Left ventricle myocardium superior (tissue), 1 donor: ENCODE measurements around the gene PEX5L. TPM values are rescaled to one million over a fixed set of nuclear protein-coding genes. Genes with fewer than 3 reads are reported as not detected.

Experiments
- ATAC-seq: fragments of 200-7000 bp; cut with Tn5 transposase; one replicate; pipeline ENCODE4 v1.9.1; 2020; ENCODE audit warnings: mild to moderate bottlenecking, moderate library complexity
- DNase-seq: peaks from one replicate; pipeline ENCODE4 v3.0.0-alpha.2; 2020
- intact Hi-C: fragments of 100-400 bp; cut with micrococcal nuclease; formaldehyde crosslinking; loops from one replicate; pipeline ENCODE4 v1.11.0; 2022
- total RNA-seq: library from RNA; stranded (reverse); fragmentation: NEBNext Ultra II Directional; extraction: Animal tissue kit (Norgen Biotek cat#: 25700); gene quantifications from one replicate; pipeline ENCODE4 v1.2.1, GENCODE V29; 2021
- donor health status: DM: no; HTN: yes; CAD: no; lungs with severe emphysema.

The PEX5L gene
- total RNA-seq, 1 donor from 2014 or later: 0.57 TPM

- intact Hi-C loops: no loop called here
Measured at GRCh38 chr3:179865861-179866505, 170.8 kb downstream of the PEX5L start.

GRCh38 chr3:179861953-179862352 is 174.8 kb downstream of the PEX5L start:
- DNase-seq (no peak), ATAC-seq (no peak)
- intact Hi-C loops: no loop called here

More at GRCh38 chr3:179865861-179866505, 170.8 kb downstream of the PEX5L start:
- no peak for DNase-seq
- no peak for ATAC-seq

GRCh38 chr3:179861292-179861691 is 175.4 kb downstream of the PEX5L start:
- intact Hi-C loops: no loop called here
- DNase-seq: no peak
- no peak for ATAC-seq

GRCh38 chr3:179860275-179861107 is 176.2 kb downstream of the PEX5L start:
- no peak for DNase-seq
- intact Hi-C loops: no loop called here
- no peak for ATAC-seq

GRCh38 chr3:179853176-179853575 is 183.6 kb downstream of the PEX5L start:
- ATAC-seq: peak; percentile 93
- intact Hi-C loops: no loop called here
- no peak for DNase-seq

- intact Hi-C loops: no loop called here
- ATAC-seq: peak; percentile 65
- DNase-seq: no peak
Measured at GRCh38 chr3:179852142-179852905, 184.4 kb downstream of the PEX5L start.

GRCh38 chr3:179848711-179849110 is 188.0 kb downstream of the PEX5L start:
- DNase-seq (no peak), ATAC-seq (no peak)
- intact Hi-C loops: no loop called here

GRCh38 chr3:179842061-179842460 is 194.7 kb downstream of the PEX5L start:
- intact Hi-C loops: no loop called here
- DNase-seq: no peak

GRCh38 chr3:179840985-179841384 is 195.8 kb downstream of the PEX5L start:
- DNase-seq: no peak
- no peak for ATAC-seq
- intact Hi-C loops: no loop called here

More at GRCh38 chr3:179842061-179842460, 194.7 kb downstream of the PEX5L start:
- no peak for ATAC-seq

GRCh38 chr3:179837374-179837773 is 199.4 kb downstream of the PEX5L start:
- DNase-seq (no peak), ATAC-seq (peak; percentile 80)
- intact Hi-C loops: no loop called here

- intact Hi-C loops: no loop called here
- ATAC-seq (no peak), DNase-seq (no peak)
Measured at GRCh38 chr3:179833294-179833693, 203.4 kb downstream of the PEX5L start.

GRCh38 chr3:179832333-179832854 is 204.3 kb downstream of the PEX5L start:
- no peak for ATAC-seq
- DNase-seq: no peak
- intact Hi-C loops: no loop called here

GRCh38 chr3:179829401-179829800 is 207.3 kb downstream of the PEX5L start:
- intact Hi-C loops: no loop called here
- ATAC-seq: no peak
- DNase-seq: no peak

GRCh38 chr3:179828738-179829137 is 208.0 kb downstream of the PEX5L start:
- no peak for ATAC-seq
- intact Hi-C loops: no loop called here

GRCh38 chr3:179826247-179826637 is 210.5 kb downstream of the PEX5L start:
- intact Hi-C loops: no loop called here
- ATAC-seq (no peak), DNase-seq (no peak)

More at GRCh38 chr3:179828738-179829137, 208.0 kb downstream of the PEX5L start:
- DNase-seq: no peak

- no peak for DNase-seq
- no peak for ATAC-seq
- intact Hi-C loops: no loop called here
Measured at GRCh38 chr3:179825527-179826246, 211.1 kb downstream of the PEX5L start.

GRCh38 chr3:179822296-179822695 is 214.4 kb downstream of the PEX5L start:
- DNase-seq: no peak
- intact Hi-C loops: no loop called here

GRCh38 chr3:179819379-179819778 is 217.4 kb downstream of the PEX5L start:
- intact Hi-C loops: no loop called here
- DNase-seq (peak; percentile 65), ATAC-seq (peak; percentile 93)

More at GRCh38 chr3:179822296-179822695, 214.4 kb downstream of the PEX5L start:
- no peak for ATAC-seq

- intact Hi-C loops: no loop called here
- no peak for ATAC-seq
- DNase-seq: no peak
Measured at GRCh38 chr3:179812096-179812382, 224.7 kb downstream of the PEX5L start.
